Esophagus squamous epithelium (tissue), 4 donors: ENCODE data around the gene HPSE2.

Experiments
- CTCF ChIP-seq, 6 experiments: fragments of 450-650 bp in 4 of 6; fragments of 200-600 bp in 2 of 6; sonication (generic) in 2 of 6; IDR thresholded peaks; one replicate each; pipeline ENCODE4 v1.5.1; 2016 to 2019; ENCODE audit warnings: antibody characterized with exemption in 6 of 6, mild to moderate bottlenecking in 4 of 6, moderate library complexity in 4 of 6
- POLR2A ChIP-seq, 4 donors: fragments of 450-650 bp; IDR thresholded peaks; one replicate each; pipeline ENCODE4 v1.6.1; 2017; ENCODE audit warnings: antibody characterized with exemption in 4 of 4, mild to moderate bottlenecking in 4 of 4, moderate library complexity in 3 of 4

GRCh38 chr10:99004738-99005137, 230.9 kb downstream of the HPSE2 start:
- TF ChIP-seq CTCF (IDR thresholded peaks at IDR 0.05): no peak
- no peak for TF ChIP-seq POLR2A (IDR thresholded peaks at IDR 0.05)
